ENCODE measurements around the gene PSMD13. TPM values are rescaled to one million over a fixed set of nuclear protein-coding genes. Genes with fewer than 3 reads are reported as not detected.

Gene PSMD13
- 204 and 227 TPM in 2 replicates for total RNA-seq

DNA sequence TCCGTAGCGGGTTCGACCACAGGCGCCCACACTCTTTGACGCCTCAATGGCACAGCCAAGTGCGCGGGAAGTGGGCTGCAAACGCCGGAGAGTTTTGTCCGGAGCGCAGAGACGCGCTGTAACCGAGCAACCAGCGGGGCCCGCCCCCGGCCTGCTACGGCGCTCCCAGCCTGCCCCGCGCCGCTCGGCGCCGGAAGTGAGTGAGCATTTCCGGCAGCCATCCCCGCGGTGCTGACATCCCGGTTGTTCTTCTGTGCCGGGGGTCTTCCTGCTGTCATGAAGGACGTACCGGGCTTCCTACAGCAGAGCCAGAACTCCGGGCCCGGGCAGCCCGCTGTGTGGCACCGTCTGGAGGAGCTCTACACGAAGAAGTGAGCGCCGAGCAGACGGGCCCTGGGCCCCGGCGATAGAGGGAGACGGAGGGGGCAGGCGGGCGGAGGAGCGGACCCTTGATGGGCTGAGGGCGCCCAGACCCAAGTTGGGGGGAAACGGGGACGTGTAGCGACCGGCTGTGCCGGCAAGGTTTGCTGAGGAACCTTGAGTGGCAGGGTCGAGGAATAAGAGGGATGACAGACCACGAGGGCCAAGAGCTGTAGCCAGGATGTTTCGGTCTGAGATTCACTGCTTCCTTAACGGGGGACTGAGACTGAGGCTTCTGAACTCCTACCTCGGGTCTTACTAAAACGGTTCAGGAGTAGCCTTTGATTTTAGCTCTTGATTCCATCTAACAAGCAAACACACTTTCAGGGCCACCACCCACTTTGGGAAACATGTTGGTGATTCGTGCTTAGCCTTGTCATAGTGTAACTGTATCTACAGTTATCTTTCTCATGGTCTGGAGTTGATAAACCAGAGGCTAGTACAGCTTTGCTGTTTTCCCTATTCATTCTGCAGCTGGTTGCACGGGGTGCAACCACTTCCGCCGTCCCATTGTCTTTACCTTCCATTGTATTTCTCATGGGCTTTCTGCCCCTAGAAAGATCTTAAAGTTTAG lies at the start of gene PSMD13:
Gene PSMD13, plus strand, starts transcription at position 203 of the 994 bp plus-strand sequence. Its CDS starts 74 bp downstream, at position 277.

DNA sequence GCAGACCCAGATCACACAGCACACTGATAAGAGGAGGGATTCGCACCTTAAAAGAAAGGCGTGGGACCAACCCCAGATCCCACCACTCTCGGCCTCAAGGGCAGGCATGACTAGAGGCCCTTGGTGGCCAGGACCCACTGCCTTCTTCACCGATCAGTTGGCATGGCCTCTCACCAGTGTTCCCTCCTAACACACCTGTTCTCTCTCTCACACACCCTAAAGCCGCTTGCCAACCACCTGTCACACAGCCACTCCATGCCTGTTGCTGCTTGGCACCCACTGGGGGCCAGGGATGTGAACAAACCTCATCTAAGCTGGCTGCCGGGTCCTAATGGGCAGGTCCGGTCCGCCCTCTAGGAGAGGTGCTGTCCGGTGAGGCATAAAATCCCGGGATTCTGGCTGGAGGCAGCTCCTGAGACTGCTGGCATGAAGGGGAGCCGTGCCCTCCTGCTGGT lies 44.1 kb upstream of the PSMD13 start, which contains the start of gene SCGB1C1:
Gene SCGB1C1, plus strand, starts transcription at position 405 of the 455 bp plus-strand sequence. Its CDS starts 22 bp downstream, at position 427.

GRCh38 chr11:207208-207862 lies 29.4 kb upstream of the PSMD13 start, which contains the start of the genes BET1L and RIC8A:
BET1L (minus strand) TSS chr11:207399; CDS start chr11:207321, 78 bp downstream.
RIC8A (plus strand) TSS chr11:207708; CDS start chr11:208855, 1,147 bp downstream.

DNA sequence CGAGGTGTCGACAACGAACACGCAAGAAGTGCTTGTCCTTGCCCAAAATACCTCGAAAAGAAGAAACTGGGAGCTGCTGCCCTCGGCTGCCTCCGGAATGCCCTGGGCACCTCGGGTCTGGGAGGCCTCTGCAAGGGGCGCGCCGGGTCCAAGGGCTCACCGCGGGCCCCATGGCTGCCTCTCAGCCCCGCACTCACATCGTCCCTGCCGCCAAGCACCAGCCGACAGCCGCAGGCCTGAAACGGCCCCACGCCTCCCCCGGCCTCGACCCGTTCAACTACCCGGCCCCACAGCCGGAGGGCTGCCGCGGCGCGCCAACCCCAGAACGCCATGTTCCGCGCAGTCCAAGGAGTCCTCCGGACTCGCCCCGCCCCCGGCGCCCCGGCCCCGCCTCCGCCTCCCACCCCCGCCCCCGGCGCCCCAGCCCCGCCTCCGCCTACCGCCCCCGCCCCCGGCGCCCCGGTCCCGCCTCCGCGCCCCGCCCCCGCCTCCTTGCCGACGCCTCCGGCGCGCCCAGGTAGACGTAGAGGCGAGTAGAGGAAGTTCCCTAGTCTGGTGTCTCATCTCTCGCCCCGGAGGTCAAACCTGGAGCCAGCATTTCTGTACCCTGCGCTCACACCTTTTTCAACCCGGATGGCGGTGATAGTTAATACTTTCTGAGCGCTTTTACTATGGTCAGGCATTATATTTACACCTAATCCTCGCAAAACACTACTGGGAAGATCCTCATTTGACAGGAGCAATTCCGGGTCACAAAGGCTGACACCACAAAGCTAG lies 591 bp upstream of the PSMD13 start, which contains the start of gene SIRT3:
Gene SIRT3, minus strand, starts transcription at position 346 of the 777 bp plus-strand sequence. Its CDS starts 14 bp downstream, at position 332.

DNA sequence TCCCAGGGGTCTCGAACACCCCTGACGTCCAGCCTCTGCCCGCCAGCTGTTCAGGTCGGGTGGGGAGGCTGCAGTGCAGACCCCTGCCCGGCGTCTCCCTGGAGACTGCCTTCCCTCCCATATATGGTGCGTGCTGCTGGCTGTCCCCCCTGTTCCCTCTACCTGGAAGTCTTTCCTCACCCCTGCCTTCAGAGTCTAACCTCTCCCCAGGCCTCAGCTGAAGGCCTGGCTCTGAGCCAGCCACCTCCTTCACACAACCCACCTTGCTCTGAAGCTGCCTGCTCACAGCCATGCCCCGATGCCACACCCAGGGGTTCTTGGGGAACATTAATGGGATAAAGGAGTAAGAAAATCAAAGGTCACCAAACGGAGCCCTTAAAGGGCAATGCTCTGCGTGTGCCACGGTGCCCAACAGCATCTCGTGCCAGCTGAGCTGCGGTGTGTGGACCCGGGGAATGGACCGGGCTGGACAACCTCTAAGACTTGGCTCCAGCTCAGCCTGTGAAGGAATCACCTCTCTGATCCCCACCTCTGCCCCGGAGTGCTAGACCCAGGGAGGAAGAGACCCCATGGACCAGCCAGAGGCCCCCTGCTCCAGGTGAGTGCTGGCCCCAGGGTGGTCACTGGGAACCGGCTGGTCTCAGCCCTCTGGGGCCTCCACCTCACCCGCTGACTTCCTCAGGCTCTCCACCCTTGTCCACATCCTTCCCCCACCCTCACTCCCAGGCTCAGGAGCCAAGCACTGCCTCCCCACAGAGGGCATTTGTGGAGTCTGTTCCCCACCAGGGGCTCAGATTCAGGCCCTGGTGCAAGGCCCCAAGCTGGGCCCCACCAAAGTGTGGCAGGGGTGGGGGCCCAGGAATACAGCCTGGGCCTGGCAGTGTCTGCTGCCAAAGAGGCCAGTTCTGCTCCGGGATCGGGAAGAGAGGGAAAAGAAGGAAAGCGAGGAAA lies 41.5 kb downstream of the PSMD13 start, which contains the start of gene NLRP6:
Gene NLRP6, plus strand, starts transcription at position 407 of the 951 bp plus-strand sequence. Its CDS starts 163 bp downstream, at position 570.

GRCh38 chr11:288478-289397 lies 52.0 kb downstream of the PSMD13 start, which contains the start of gene PGGHG:
PGGHG (plus strand) TSS chr11:289126; CDS start chr11:289817, 691 bp downstream.

GRCh38 chr11:299081-299891 lies 62.5 kb downstream of the PSMD13 start, which contains the start of gene IFITM5:
IFITM5 (minus strand) TSS chr11:299526; CDS start chr11:299490, 36 bp downstream.

Other genes with a start within 250 kb of the PSMD13 start
- not detected in 2 replicates for gene SCGB1C1, start 43.9 kb upstream of the PSMD13 start, total RNA-seq
- gene BET1L, start 29.6 kb upstream of the PSMD13 start, total RNA-seq, result 15.4 and 17.0 TPM in 2 replicates
- gene RIC8A, start 29.3 kb upstream of the PSMD13 start, total RNA-seq, result 109 and 164 TPM in 2 replicates
- 6.3 and 8.7 TPM in 2 replicates for gene SIRT3, start 634 bp upstream of the PSMD13 start, total RNA-seq
- not detected in 2 replicates for gene NLRP6, start 41.4 kb downstream of the PSMD13 start, total RNA-seq
- gene PGGHG, start 52.1 kb downstream of the PSMD13 start, total RNA-seq, result 7.1 and 8.0 TPM in 2 replicates
- not detected in 2 replicates for gene IFITM5, start 62.5 kb downstream of the PSMD13 start, total RNA-seq
- 230 and 259 TPM in 2 replicates for gene IFITM2, start 70.8 kb downstream of the PSMD13 start, total RNA-seq
- 47.6 and 56.4 TPM in 2 replicates for gene IFITM1, start 77.1 kb downstream of the PSMD13 start, total RNA-seq
- gene IFITM3, start 83.9 kb downstream of the PSMD13 start, total RNA-seq, result 288 and 289 TPM in 2 replicates
- gene B4GALNT4, start 132.5 kb downstream of the PSMD13 start, total RNA-seq, result 0.05 TPM in 1 of 2 replicates, not detected in the other
- 1.6 and 2.6 TPM in 2 replicates for gene PKP3, start 157.2 kb downstream of the PSMD13 start, total RNA-seq
- 48.3 and 58.3 TPM in 2 replicates for gene SIGIRR, start 178.0 kb downstream of the PSMD13 start, total RNA-seq
- gene ANO9, start 205.0 kb downstream of the PSMD13 start, total RNA-seq, result 0.20 and 0.89 TPM in 2 replicates
- gene PTDSS2, start 213.3 kb downstream of the PSMD13 start, total RNA-seq, result 33.6 and 52.3 TPM in 2 replicates